ENCODE data around the gene C1orf116. TPM values are rescaled to one million over a fixed set of nuclear protein-coding genes. Genes with fewer than 3 reads are reported as not detected.

Gene C1orf116
- polyA plus RNA-seq, 1 of the 3 experiments (the other 2 are of a cell fraction) = 0.02 TPM

- WGBS (ENCODE audit: low lambda C conversion rate) = 59% methylated on average over 2 of the region's 2 CpGs
- Histone ChIP-seq H3K4me1 (ENCODE audit: control insufficient read depth in 1 of 2, insufficient read depth in 2 of 2, low read depth in 1 of 2, low read length in 1 of 2) (no peaks in the 10 kb centered on the region; a peak in 1 of 4 replicates), H3K79me2 (ENCODE audit: insufficient read depth) (no peaks in the 10 kb centered on the region), H3K27me3 (ENCODE audit: insufficient read depth) (no peaks in the 10 kb centered on the region; the same call in 1 of the 2 replicates), H3K9me3 (no peaks in the 10 kb centered on the region), H4K20me1 (ENCODE audit: insufficient read depth) (no peaks in the 10 kb centered on the region), H3K36me3 (replicated peaks in 1 of 2; ENCODE audit: control insufficient read depth in 1 of 2, insufficient read depth in 2 of 2, low read length in 1 of 2) (no peaks in the 10 kb centered on the region), H3K9ac (no peak overlapping the region), H3F3A (replicated peaks; ENCODE audit: insufficient read depth) (peaks cover 6% of the 10 kb centered on the region), H2AFZ (ENCODE audit: low read depth) (no peak overlapping the region), H3K4me3 (ENCODE audit: low read depth in 2 of 2, low read length in 1 of 2) (no peak overlapping the region), H3K4me2 (no peak overlapping the region), H3K27ac (ENCODE audit: low read depth in 2 of 2, low read length in 1 of 2) (no peak overlapping the region), H3K9me2 (no peaks in the 10 kb centered on the region)
- POLR2A ChIA-PET = no interaction called here
- CTCF ChIA-PET = interaction anchor here (1.4 to 3.4 kb wide), 4 partner anchors 13 to 324 kb away, joined by 3 to 24 read pairs (median 6); partner anchors contain the start of gene PFKFB2
- no peak for DNase-seq
- TF ChIP-seq MEF2A (IDR thresholded peaks at IDR 0.05; ENCODE audit: borderline replicate concordance, low read depth) = no peak
- no peak for TF ChIP-seq NRF1 (IDR thresholded peaks at IDR 0.05; ENCODE audit: low read depth, low read length)
- TF ChIP-seq USF2 (IDR thresholded peaks at IDR 0.05; ENCODE audit: borderline replicate concordance, low read depth, low read length) = no peak
- TF ChIP-seq GABPA (IDR thresholded peaks at IDR 0.05; ENCODE audit: low read depth) = no peak
- TF ChIP-seq RCOR1 (IDR thresholded peaks at IDR 0.05; ENCODE audit: low read length) = no peak
These were observed 48.5 kb upstream of the C1orf116 start for GRCh38 chr1:207081088-207081487.

GRCh38 chr1:207079706-207080241 lies 47.2 kb upstream of the C1orf116 start:
- POLR2A ChIA-PET = interaction anchor here (0.6 kb wide), 1 partner anchor 192 kb away, joined by 3 read pairs; no protein-coding TSS in a partner anchor
- no peaks in the 10 kb centered on the region; the same call in 1 of the 2 replicates for H3K27me3 ChIP-seq (ENCODE audit: insufficient read depth)

GRCh38 chr1:207078578-207079132 lies 46.1 kb upstream of the C1orf116 start:
- Histone ChIP-seq H3K4me2 (no peak overlapping the region), H3K4me1 (ENCODE audit: control insufficient read depth in 1 of 2, insufficient read depth in 2 of 2, low read depth in 1 of 2, low read length in 1 of 2) (no peaks in the 10 kb centered on the region; a peak in 1 of 4 replicates), H3K27ac (ENCODE audit: low read depth in 2 of 2, low read length in 1 of 2) (no peak overlapping the region), H2AFZ (ENCODE audit: low read depth) (no peak overlapping the region), H3K4me3 (ENCODE audit: low read depth in 2 of 2, low read length in 1 of 2) (no peak overlapping the region), H4K20me1 (ENCODE audit: insufficient read depth) (no peaks in the 10 kb centered on the region), H3K9me2 (no peaks in the 10 kb centered on the region), H3K9ac (no peak overlapping the region), H3K27me3 (ENCODE audit: insufficient read depth) (no peaks in the 10 kb centered on the region; the same call in 1 of the 2 replicates), H3K79me2 (ENCODE audit: insufficient read depth) (no peaks in the 10 kb centered on the region), H3K36me3 (replicated peaks in 1 of 2; ENCODE audit: control insufficient read depth in 1 of 2, insufficient read depth in 2 of 2, low read length in 1 of 2) (no peaks in the 10 kb centered on the region), H3K9me3 (no peaks in the 10 kb centered on the region), H3F3A (replicated peaks; ENCODE audit: insufficient read depth) (peaks cover 3% of the 10 kb centered on the region)
- DNase-seq = no peak
- WGBS (ENCODE audit: low lambda C conversion rate) = 71% methylated on average over 10 of the region's 11 CpGs
- POLR2A ChIA-PET = no interaction called here
- TF ChIP-seq MXI1 (IDR thresholded peaks at IDR 0.05; ENCODE audit: low read depth, low read length) = no peak
- CTCF ChIA-PET = interaction anchor here (0.6 to 3.4 kb wide), 12 partner anchors 10 to 421 kb away, joined by 3 to 24 read pairs (median 4); partner anchors contain the start of genes C4BPB and PFKFB2

More at GRCh38 chr1:207079706-207080241, 47.2 kb upstream of the C1orf116 start:
- no peaks in the 10 kb centered on the region; a peak in 1 of 4 replicates for H3K4me1 ChIP-seq (ENCODE audit: control insufficient read depth in 1 of 2, insufficient read depth in 2 of 2, low read depth in 1 of 2, low read length in 1 of 2)
- H3K4me3 ChIP-seq (ENCODE audit: low read depth in 2 of 2, low read length in 1 of 2) = no peak overlapping the region
- TF ChIP-seq FOXJ3 (CRISPR knock-in tag; IDR thresholded peaks at IDR 0.05) = no peak
- no peak for TF ChIP-seq SMC3 (IDR thresholded peaks at IDR 0.05; ENCODE audit: low read depth, low read length)
- TF ChIP-seq JUND (IDR thresholded peaks at IDR 0.05) = no peak
- TF ChIP-seq ELF1 (IDR thresholded peaks at IDR 0.05) = no peak
- no peak for TF ChIP-seq EZH2phosphoT487 (IDR thresholded peaks at IDR 0.05; ENCODE audit: borderline replicate concordance, low read depth)
- no peak for TF ChIP-seq SIN3A (IDR thresholded peaks at IDR 0.05; ENCODE audit: borderline replicate concordance, low read depth, low read length)
- no peak for TF ChIP-seq MXI1 (IDR thresholded peaks at IDR 0.05; ENCODE audit: low read depth, low read length)
- no peak for TF ChIP-seq MEF2A (IDR thresholded peaks at IDR 0.05; ENCODE audit: borderline replicate concordance, low read depth)
- no peak for TF ChIP-seq GATA2 (CRISPR knock-in tag; IDR thresholded peaks at IDR 0.05)
- no peak for TF ChIP-seq NFIC (IDR thresholded peaks at IDR 0.05; ENCODE audit: borderline replicate concordance)
- H3K9ac ChIP-seq = no peak overlapping the region
- H3K9me3 ChIP-seq = no peaks in the 10 kb centered on the region
- H4K20me1 ChIP-seq (ENCODE audit: insufficient read depth) = no peaks in the 10 kb centered on the region
- 68% methylated on average over 6 of the region's 6 CpGs for WGBS (ENCODE audit: low lambda C conversion rate)
- no peak overlapping the region for H3K27ac ChIP-seq (ENCODE audit: low read depth in 2 of 2, low read length in 1 of 2)
- no peak for DNase-seq
- no peaks in the 10 kb centered on the region for H3K79me2 ChIP-seq (ENCODE audit: insufficient read depth)
- H3K36me3 ChIP-seq (replicated peaks in 1 of 2; ENCODE audit: control insufficient read depth in 1 of 2, insufficient read depth in 2 of 2, low read length in 1 of 2) = no peaks in the 10 kb centered on the region
- no peaks in the 10 kb centered on the region for H3K9me2 ChIP-seq
- no peak overlapping the region for H3K4me2 ChIP-seq
- H2AFZ ChIP-seq (ENCODE audit: low read depth) = no peak overlapping the region
- CTCF ChIA-PET = interaction anchor here (0.9 to 3.4 kb wide), 9 partner anchors 9 to 420 kb away, joined by 3 to 24 read pairs (median 6); partner anchors contain the start of gene C4BPB
- H3F3A ChIP-seq (replicated peaks; ENCODE audit: insufficient read depth) = peaks cover 6% of the 10 kb centered on the region

All from SK-N-SH (cell line).